Smooth muscle cell (in vitro differentiated cells): ENCODE data around the gene CTBP2. TPM values are rescaled to one million over a fixed set of nuclear protein-coding genes. Genes with fewer than 3 reads are reported as not detected.

ENCODE experiments used
- DNase-seq: peaks from one replicate; lab custom pipeline; 2025; ENCODE audit not compliant: unreplicated experiment; lab: John Stamatoyannopoulos, UW
- H2AFZ ChIP-seq: fragments of 200-600 bp; sonication (generic); 2 replicates; pipeline ENCODE4 v1.6.0; 2016; ENCODE audit warnings: antibody characterized with exemption, low read depth, mild to moderate bottlenecking
- H3F3A ChIP-seq: fragments of 200-600 bp; sonication (generic); 2 replicates; pipeline ENCODE4 v1.6.0; 2017; ENCODE audit warnings: antibody characterized with exemption, low read depth
- H3K27ac ChIP-seq: fragments of 200-600 bp; sonication (generic); 2 replicates; pipeline ENCODE4 v1.5.1; 2016; ENCODE audit warnings: low read depth, mild to moderate bottlenecking
- H3K27me3 ChIP-seq: fragments of 200-600 bp; sonication (generic); 2 replicates; pipeline ENCODE4 v1.6.1; 2016; ENCODE audit warnings: low read depth, mild to moderate bottlenecking
- H3K36me3 ChIP-seq: fragments of 200-600 bp; sonication (generic); 2 replicates; pipeline ENCODE4 v1.5.1; 2016; ENCODE audit warnings: low read depth
- H3K4me1 ChIP-seq: fragments of 200-600 bp; sonication (generic); 2 replicates; pipeline ENCODE4 v1.5.1; 2016; ENCODE audit warnings: low read depth
- H3K4me2 ChIP-seq: fragments of 200-600 bp; sonication (generic); 2 replicates; pipeline ENCODE4 v1.6.0; 2016; ENCODE audit warnings: mild to moderate bottlenecking
- H3K4me3 ChIP-seq: fragments of 200-600 bp; sonication (generic); 2 replicates; pipeline ENCODE4 v1.5.1; 2016; ENCODE audit warnings: mild to moderate bottlenecking
- H3K79me2 ChIP-seq: fragments of 200-600 bp; sonication (generic); 2 replicates; pipeline ENCODE4 v1.6.0; 2016; ENCODE audit warnings: low read depth, mild to moderate bottlenecking
- H3K9ac ChIP-seq: fragments of 200-600 bp; sonication (generic); 2 replicates; pipeline ENCODE4 v1.6.0; 2016; ENCODE audit warnings: low read depth
- H3K9me3 ChIP-seq: fragments of 200-600 bp; sonication (generic); replicated peaks from 2 replicates; pipeline ENCODE4 v1.5.1; 2016; ENCODE audit warnings: low read depth
- H4K20me1 ChIP-seq: fragments of 200-600 bp; sonication (generic); 2 replicates; pipeline ENCODE4 v1.6.0; 2016; ENCODE audit warnings: low read depth
- WGBS: methylation state at CpG from one replicate; pipeline ENCODE4 v1.1.7; 2016; ENCODE audit warnings: low lambda C conversion rate; 5-methylcytosine and 5-hydroxymethylcytosine counted together
- polyA plus RNA-seq: library from polyadenylated mRNA; unstranded; fragments of >200 nt; fragmentation: Nextera tagmentation; extraction: Ambion mirVana; gene quantifications from 2 replicates; pipeline ENCODE4 v1.2.1, GENCODE V29; 2016
- total RNA-seq: library from RNA; depleted of rRNA; stranded (reverse); fragments of >200 nt; gene quantifications from 2 replicates; pipeline ENCODE4 v1.2.3, GENCODE V29; 2014
- TF ChIP-seq, protein P1 (sequence below): fragments of 200-600 bp; sonication (generic); IDR thresholded peaks from 2 replicates; pipeline ENCODE4 v1.5.1; 2017; ENCODE audit warnings: borderline replicate concordance, mild to moderate bottlenecking, antibody characterized with exemption; ENCODE audit not compliant: insufficient read depth, poor library complexity, severe bottlenecking

Gene CTBP2
- total and polyA plus RNA-seq, 2 experiments from 2014 or later: 49.9 to 69.5 TPM

DNA sequence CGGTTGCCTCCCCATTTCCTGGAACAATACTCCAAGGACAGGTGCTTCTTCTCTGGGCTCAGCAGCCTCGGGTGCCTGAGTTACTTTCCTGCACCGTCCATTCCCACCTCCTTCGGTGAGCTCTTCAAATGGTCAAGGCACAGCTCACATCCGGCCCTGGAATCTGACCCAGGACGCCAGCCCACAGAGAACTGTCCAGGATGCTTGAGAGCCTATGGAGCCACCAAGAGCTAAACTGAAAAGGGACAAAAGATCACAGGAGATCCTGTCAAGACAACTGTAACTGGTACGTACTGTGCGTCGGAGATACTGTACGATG, 72.5 kb downstream of the CTBP2 start:
- H3K4me2 ChIP-seq: no peak overlapping the region
- H2AFZ ChIP-seq: no peak overlapping the region
- no peak overlapping the region for H3K9ac ChIP-seq
- H3K27ac ChIP-seq: peak overlapping the region; percentile 69
- H3K79me2 ChIP-seq: peaks cover 58% of the 10 kb centered on the region
- peaks cover 13% of the 10 kb centered on the region for H3K4me1 ChIP-seq
- H3K36me3 ChIP-seq: no peaks in the 10 kb centered on the region
- DNase-seq: no peak
- no peak overlapping the region for H3K4me3 ChIP-seq
- H3K27me3 ChIP-seq: no peaks in the 10 kb centered on the region
- H4K20me1 ChIP-seq: peaks cover 97% of the 10 kb centered on the region
- WGBS: 88% methylated on average over 10 of the region's 10 CpGs
- H3F3A ChIP-seq: peaks cover 30% of the 10 kb centered on the region
- TF ChIP-seq, protein P1, sequence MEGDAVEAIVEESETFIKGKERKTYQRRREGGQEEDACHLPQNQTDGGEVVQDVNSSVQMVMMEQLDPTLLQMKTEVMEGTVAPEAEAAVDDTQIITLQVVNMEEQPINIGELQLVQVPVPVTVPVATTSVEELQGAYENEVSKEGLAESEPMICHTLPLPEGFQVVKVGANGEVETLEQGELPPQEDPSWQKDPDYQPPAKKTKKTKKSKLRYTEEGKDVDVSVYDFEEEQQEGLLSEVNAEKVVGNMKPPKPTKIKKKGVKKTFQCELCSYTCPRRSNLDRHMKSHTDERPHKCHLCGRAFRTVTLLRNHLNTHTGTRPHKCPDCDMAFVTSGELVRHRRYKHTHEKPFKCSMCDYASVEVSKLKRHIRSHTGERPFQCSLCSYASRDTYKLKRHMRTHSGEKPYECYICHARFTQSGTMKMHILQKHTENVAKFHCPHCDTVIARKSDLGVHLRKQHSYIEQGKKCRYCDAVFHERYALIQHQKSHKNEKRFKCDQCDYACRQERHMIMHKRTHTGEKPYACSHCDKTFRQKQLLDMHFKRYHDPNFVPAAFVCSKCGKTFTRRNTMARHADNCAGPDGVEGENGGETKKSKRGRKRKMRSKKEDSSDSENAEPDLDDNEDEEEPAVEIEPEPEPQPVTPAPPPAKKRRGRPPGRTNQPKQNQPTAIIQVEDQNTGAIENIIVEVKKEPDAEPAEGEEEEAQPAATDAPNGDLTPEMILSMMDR: no peak
- no peaks in the 10 kb centered on the region for H3K9me3 ChIP-seq

DNA sequence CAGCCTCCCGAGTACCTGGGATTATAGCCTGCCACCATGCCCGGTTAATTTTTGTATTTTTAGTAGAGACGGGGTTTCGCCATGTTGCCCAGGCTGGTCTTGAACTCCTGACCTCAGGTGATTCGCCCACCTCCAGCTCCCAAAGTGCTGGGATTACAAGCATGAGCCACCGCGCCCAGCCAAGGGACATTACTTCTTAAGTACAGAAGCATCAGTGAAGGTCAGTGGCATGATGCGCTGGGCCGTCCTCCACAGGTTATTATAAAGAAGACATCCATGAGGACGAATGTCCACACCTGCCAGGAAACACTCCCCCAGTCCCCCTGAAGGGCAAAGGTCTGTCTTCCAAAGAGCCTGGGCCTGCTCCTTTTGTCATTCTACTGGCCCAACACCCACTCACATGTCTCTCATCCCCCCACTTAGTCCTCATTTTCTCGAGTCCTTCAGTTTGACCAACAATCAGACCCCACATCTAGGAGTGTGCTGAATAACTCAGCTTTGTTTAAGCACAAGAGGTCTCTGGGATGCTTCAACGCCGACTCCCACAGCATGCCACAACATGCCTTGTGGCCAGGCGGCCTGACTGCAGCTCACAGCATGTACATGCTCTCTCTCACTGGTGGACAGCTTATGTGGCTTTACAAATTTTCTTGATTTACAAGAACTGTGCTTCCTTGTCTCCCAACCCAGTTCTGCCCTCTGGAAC, 73.0 kb downstream of the CTBP2 start:
- Histone ChIP-seq H3K4me2 (no peak overlapping the region), H3K27ac (peak overlapping the region; percentile 69)

DNA sequence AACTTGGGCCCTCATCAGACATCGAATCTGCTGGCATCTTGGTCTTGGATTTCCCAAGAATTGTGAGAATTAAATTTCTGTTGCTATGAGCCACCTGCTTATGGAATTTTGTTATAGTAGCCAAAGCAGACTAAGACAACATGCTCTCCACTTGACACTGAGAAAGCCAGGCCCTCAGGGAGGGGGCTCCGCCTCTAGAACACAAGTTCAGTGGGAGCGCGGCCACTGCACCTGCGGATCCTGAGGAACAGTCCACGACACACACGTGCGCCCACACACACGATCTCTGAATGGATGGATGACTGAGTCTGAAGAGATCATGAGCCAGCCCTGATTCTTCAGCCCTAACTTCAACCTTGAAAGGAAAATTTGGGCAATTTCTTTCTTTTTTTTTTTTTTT, 73.7 kb downstream of the CTBP2 start:
- H4K20me1 ChIP-seq: peaks cover 97% of the 10 kb centered on the region
- H3K4me1 ChIP-seq: peaks cover 13% of the 10 kb centered on the region
- no peak for DNase-seq
- no peak overlapping the region for H2AFZ ChIP-seq
- no peak overlapping the region for H3K4me3 ChIP-seq
- H3K9ac ChIP-seq: no peak overlapping the region
- TF ChIP-seq, protein P1: no peak
- H3K79me2 ChIP-seq: peaks cover 60% of the 10 kb centered on the region
- H3K36me3 ChIP-seq: no peaks in the 10 kb centered on the region
- H3K9me3 ChIP-seq: no peaks in the 10 kb centered on the region
- peaks cover 30% of the 10 kb centered on the region for H3F3A ChIP-seq
- H3K4me2 ChIP-seq: no peak overlapping the region
- H3K27me3 ChIP-seq: no peaks in the 10 kb centered on the region
- 96% methylated on average over 9 of the region's 9 CpGs for WGBS
- no peak overlapping the region for H3K27ac ChIP-seq

More for the DNA sequence above, 73.0 kb downstream of the CTBP2 start:
- H3K4me1 ChIP-seq: peaks cover 13% of the 10 kb centered on the region
- no peaks in the 10 kb centered on the region for H3K36me3 ChIP-seq
- peaks cover 58% of the 10 kb centered on the region for H3K79me2 ChIP-seq
- no peak overlapping the region for H3K4me3 ChIP-seq
- TF ChIP-seq, protein P1: no peak
- H4K20me1 ChIP-seq: peaks cover 97% of the 10 kb centered on the region
- peaks cover 30% of the 10 kb centered on the region for H3F3A ChIP-seq
- no peak for DNase-seq
- no peaks in the 10 kb centered on the region for H3K9me3 ChIP-seq
- WGBS: 77% methylated on average over 14 of the region's 14 CpGs
- H3K27me3 ChIP-seq: no peaks in the 10 kb centered on the region
- H2AFZ ChIP-seq: no peak overlapping the region
- H3K9ac ChIP-seq: no peak overlapping the region
